GM18505 (cell line): ENCODE data around the gene HIVEP2.

ENCODE experiments used
- ATAC-seq: cut with Tn5 transposase; IDR thresholded peaks from one replicate; pipeline ENCODE4 v1.9.1; 2021; ENCODE audit not compliant: unreplicated experiment
- POLR2A ChIP-seq: IDR thresholded peaks from 4 replicates; pipeline ENCODE4 v1.6.1; 2011; ENCODE audit warnings: borderline replicate concordance; ENCODE audit not compliant: insufficient read depth, insufficient read length; ENCODE audit errors: extremely low read depth

HIVEP2 gene

DNA sequence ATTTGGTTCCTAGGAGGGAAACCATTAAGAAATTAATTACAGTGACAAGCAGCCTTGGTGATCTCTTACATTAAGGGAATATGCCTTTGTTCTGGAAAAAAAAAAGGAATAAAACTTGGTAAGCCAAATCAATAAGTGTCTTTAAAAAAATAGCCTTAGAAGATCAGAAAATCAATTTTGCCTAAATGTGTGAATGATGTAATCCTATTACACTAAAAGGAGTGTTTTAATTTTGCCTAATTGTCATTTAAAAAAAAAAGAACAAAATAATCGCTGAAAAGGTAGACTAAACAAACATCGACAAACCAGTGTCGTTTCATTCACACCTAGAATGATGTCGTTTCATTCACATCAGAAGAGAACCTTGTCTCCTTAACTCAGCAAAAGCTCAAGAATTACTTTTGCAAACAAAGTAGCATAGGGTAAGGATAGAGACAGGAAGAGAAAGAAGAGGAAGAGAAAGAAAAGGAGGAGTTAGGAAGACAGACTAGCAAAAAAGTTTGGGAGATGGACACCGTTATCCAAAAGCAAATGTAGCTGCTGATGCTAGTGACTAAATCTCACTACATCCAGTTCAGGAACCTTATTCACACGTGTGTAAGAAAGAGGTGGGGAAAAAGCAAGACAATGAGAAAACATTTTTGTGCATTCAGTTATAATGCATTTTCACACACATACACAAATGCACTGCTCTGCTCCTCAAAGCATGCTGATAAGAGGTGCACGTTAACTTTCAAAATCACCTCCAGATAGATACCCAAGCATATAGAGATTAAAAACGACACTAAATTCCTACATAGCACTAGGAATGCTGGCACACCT, 60.6 kb downstream of the HIVEP2 start:
- no peak for TF ChIP-seq POLR2A
- no peak for ATAC-seq

DNA sequence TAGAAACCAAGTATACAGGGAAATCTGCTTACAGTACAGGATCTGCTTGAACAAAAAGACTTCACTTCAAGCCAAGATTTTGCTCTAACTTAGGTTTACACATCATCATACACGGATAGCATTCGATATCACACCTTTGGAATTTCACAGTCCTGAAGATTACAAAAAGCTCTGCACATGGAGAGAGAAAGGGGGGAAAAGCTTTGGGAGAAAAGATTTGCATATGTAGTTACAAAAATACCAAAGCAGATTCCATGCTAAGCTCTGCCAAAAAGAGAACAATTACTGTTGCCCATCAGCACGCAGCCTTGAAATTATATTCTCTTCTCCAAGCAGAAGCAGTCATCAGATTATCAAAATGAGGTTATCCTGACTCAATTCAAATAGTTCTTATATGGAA, 62.0 kb downstream of the HIVEP2 start:
- no peak for ATAC-seq

DNA sequence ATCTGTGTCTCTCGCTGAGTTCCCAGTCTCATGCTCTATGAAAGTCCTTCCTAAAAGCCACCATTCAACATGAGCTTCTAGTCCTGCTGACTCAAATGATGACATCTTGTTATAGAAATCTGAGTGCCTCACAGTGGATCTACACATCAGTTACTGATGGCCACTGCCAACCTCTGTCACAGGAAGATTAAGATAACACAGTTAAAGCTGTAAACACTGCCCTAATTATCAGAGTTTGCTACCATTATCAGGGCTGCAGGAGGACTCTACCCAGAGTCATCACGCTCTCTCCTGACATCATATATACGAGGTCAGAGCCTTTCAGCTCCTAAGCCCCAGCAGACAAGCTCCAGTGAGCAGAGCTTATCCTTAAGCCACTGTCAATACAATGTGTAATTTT, 63.2 kb downstream of the HIVEP2 start:
- TF ChIP-seq POLR2A = no peak
- ATAC-seq = no peak

More for the DNA sequence above, 62.0 kb downstream of the HIVEP2 start:
- no peak for TF ChIP-seq POLR2A

DNA sequence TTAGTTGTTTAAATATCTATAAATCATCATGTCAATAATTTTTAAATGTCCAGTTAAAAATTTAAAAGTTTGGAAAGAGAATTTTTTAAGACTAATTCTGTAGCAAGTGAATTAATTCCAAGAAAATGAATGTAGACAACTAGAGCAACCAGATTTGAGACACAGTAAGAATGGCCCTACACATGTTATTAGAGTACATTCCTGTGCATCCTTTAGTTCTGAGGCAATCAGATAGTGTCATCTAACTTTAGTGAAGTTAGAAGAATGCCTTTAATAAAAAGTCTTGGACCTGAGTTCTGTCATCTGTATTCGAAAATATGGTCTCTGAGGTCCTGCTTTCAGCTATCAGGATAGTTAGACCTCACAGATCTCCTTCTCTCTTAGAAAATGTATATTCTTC, 63.7 kb downstream of the HIVEP2 start:
- no peak for ATAC-seq
- TF ChIP-seq POLR2A = no peak

DNA sequence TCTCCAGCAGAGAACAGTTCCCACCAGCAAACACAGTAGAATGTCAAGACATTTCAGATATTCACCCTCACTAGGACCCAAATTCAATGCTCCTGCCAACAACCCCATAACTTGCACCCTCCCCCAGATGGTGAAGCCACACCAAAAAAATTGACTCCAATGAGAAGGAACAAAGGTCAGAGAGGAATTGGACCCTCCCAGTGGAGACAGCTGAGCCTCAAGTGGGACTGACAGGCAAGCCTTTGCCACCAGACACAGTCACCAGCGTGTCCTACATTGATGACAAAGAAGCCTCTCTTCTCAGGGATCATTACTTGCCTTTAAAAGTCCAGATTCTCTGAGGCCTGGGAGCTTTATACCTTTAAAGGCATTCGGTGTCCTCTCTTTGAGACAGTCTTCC, 64.8 kb downstream of the HIVEP2 start:
- ATAC-seq = no peak
- no peak for TF ChIP-seq POLR2A

DNA sequence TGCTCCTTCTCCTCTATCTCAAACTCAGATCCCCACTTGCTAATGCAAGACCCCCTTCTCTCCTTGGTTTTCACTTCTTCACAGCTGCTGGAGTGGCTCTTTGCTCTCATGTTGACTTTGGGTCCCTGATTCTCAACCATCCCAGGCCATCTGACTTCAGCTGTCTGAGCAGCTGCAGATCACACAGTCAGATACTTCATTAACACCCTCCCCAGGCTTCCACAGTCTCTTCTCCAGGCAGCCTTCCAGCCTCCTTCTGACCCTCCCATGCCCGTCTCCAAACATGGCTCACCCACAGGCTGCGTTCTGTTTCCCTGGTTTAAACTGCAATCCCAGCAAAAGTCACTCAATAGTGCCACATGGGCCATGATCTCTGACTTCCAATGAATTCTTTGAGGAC, 65.4 kb downstream of the HIVEP2 start:
- no peak for ATAC-seq
- no peak for TF ChIP-seq POLR2A

DNA sequence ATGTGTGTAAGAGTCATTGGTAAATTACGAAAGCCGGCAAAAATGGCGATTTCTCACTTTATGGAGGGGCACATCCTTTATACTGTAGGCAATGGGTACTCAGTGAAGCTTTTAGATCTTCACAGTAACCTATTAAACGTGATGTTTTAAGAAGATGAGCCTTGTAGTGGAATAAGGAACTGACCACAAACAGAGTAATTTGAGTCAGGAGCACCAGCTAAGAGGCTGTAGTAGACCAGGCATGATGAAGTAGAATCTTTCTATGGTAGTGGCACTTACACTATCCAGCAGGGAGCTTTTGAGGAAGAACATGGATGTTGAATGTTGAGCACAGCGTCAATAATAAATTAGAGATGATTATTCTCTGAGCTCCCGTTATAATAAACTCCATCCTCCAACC, 65.9 kb downstream of the HIVEP2 start:
- no peak for ATAC-seq
- TF ChIP-seq POLR2A = no peak

DNA sequence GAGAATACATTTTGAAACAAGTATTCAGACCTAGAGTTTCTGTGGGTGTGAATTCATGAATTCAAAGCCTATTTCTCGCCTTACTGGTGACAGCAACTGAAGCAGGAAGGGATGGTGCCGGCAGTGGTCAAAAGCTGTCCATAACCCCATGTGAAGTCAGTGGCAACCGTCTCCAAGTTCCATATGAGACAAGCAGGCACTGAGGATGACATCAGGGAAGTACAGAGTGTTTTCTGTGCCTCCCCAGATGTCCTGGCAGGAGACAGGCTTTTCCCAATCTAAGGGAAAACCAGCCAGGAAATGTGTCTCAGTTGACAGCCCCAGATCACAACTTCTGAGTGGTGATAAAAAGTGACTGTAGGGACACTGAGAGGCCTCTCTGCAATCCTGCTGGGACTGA, 66.6 kb downstream of the HIVEP2 start:
- ATAC-seq = no peak
- TF ChIP-seq POLR2A = no peak

DNA sequence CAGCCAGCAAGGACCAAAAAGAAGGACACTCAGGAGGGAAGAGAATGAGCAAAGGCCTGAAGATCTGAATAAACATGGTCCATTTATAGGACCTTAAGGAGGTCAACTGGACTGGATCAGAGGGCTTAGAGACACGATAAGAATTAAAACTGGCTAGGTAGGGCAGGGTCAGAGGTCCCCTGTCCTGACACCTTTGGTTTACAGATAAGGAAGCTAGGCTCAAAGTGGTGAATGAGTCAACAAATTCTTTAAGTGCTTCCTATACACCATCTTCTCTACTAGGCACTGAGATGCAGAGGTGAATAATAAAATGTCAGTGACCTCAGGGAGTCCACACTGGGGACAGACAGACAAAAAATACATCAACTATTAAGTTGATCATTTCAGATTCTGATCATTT, 70.3 kb downstream of the HIVEP2 start:
- TF ChIP-seq POLR2A = no peak
- ATAC-seq = no peak

DNA sequence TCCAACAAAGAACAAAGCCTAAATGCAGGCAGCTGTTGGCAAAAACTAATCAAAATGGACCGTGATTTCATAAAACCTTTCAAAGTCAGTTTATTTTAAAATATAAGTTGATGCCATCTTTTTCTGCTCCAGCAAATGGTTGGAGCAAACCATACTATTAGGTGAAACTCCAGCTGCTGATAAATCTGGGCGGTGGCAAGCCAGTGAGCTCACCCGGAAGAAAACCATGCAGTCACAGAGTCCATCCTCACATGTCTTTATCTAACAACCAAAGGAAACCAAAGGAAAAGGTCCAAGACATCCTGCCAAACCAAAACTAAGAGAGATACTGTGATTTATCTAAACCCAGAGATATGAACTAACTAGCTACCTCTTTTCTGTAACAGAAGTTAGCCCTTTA, 72.6 kb downstream of the HIVEP2 start:
- ATAC-seq = no peak
- TF ChIP-seq POLR2A = no peak

DNA sequence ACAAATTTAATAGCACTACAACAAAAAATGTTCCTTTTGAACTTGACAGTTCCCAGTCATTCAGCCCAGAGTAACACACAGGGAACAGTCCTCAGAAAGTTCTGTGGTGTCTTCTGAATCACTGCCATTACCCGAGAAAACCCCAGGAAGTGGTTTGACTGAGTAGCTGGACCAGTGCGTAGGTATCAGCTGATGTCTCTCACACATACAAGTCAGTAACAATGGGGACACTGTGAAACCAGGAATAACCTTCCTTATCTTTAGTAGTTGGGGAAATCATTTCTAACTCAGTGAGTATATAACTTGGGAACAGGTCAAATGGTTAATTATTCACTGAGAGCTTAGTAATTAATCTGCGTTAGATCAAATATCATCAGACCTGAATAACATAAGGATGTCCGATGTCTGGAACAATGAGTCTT, 73.1 kb downstream of the HIVEP2 start:
- ATAC-seq = peak; percentile 87

DNA sequence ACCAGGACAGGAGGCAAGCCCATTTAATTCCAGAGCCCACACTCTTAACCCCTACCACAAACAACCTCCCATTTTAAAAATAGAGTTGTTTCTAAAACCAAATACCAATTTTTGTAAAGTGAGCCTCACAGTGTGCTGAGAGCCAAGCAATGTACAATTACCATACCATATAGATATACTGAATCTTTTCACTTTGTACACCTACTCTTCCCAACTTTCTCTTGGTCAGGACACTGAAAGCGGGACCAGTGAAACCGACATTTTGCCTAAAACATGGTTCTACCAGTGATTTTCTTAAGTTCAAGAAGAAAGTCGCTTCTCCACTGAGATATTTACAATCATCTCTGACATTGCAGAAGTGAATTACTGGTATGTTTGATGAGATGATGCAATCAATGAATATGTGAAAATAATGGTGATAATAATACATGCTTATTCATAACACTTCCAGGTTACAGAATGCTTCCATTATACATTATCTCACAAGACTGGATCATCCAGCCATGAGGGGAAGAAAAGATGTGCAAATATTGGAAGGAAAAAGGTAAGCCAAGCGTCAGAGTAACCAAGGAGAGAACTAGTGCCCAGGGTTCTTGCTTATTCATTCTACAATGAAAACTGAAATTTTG, 74.1 kb downstream of the HIVEP2 start:
- no peak for TF ChIP-seq POLR2A
- ATAC-seq = no peak

More for the DNA sequence above, 73.1 kb downstream of the HIVEP2 start:
- TF ChIP-seq POLR2A = no peak

DNA sequence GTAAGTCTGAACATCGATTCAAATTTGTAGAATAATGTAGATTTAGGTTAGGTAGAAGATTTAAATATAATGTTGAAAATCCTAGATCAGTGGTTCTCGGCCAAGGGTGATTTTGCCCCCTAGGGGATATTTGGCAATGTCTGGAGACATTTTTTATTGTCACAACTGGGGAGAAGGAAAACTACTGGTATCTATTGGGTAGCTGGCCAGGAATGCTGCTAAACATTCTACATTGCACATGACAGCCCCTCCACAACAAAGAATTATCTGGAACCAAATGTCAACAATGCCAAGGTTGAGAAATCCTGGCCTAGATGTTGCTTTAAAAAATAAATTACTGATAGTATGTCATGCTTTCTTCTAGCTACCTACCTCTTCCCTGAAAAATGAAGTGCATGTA, 76.1 kb downstream of the HIVEP2 start:
- ATAC-seq = no peak
- no peak for TF ChIP-seq POLR2A
